Fibroblast of upper back skin (primary cell): ENCODE measurements around the gene NFAM1.

Experiments used
- DNase-seq: peaks from one replicate; pipeline ENCODE4 v3.0.0-alpha.2; 2013

Gene NFAM1

DNA sequence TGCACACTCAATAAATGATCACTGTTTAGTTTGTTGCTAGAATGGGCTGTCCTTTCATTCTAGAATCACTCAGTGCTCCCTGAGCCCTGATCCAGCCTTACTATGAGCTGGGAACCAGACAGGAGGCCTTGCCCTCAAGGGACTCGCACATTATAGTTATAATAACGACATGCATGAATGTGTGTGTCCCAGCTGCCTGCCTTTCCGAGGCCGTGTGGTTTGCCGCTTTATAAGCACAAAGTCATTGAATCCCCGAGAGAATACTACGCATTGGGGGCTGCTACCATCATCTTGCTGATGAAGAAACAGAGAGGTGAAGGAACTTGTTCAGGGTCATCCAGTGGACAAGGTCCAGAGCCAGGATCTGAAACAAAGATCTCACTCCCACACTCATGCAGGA lies 75.7 kb downstream of the NFAM1 start:
- no peak for DNase-seq

DNA sequence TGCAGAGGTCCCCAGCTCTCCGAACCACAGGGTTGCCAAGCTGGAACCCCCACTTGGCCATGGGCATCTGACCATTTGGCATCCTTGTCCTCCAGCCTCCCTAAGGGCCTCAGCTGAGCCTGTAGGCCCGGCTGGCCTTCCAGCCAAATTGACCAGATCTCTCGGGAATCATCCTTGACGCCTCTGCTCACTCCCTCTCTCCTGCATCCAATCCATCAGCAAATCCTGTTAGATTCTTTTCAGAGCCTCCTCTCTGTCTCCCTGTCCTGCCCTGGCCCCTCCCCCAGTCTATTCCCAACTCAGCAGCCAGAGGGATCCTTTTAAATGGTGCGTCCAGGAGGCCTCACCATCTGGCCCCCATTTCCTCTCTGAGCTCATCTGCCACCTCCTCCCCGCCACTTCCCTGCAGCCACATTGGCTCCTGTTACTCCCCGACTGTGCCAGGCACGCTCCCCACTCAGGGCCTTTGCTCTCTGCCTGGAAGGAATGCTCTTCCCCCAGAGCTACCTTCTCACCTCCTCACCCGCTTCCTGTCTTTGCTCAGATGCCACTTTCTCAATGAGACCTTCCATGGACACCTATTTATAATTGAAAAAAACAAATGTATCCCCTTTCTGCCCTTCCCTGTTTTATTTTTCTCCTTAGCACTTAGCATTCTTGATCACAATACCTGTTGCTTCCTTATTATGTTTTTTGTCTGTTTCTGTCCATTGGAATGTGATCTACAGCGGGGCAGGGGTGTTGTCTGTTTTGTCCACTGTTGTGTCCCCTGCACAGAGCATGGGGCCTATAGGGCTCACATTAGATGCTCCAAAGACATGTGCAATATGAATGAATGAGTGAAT lies 78.1 kb downstream of the NFAM1 start:
- peak; percentile 73 for DNase-seq

DNA sequence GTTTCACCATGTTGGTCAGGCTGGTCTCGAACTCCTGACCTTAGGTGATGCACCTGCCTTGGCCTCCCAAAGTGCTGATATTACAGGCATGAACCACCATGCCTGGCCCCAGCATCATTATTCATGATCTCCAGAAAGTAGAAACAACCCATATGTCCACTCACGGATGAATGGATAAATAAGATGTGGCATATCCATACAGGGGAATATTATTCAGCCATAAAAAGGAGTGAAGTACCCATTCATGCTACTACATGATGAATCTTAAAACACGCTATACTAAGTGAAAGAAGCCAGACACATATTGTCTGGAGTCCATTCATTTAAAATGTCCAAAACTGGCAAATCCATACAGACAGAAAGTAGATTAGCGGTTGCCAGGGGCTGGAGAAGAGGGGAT lies 81.8 kb downstream of the NFAM1 start:
- no peak for DNase-seq

DNA sequence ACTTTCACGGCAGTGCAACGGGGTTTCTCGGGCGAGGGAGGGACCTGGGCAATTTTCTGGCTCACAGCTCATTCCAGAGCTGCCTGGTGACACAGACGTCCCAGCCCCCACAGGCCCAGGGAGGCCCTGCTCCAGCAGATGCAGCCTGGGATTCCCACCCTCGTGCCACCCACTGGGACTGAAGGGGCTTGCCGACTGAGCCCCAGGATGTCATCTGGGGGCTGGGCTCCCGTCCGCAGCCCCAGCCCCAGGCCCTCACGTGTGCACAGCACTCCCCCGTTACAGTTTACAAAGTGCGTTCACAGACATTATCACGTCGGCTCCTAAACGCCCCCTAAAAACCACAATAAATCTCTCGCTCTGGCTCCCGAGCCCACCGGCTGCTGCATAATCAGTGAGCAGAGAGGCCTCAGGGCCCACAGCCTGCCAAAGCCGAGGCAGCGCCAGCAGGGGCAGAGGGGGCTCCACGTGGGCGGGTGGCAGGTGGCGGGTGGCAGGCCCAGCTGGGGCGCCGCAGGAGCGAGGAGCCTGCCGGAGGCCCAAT lies 84.8 kb downstream of the NFAM1 start:
- DNase-seq, result no peak

DNA sequence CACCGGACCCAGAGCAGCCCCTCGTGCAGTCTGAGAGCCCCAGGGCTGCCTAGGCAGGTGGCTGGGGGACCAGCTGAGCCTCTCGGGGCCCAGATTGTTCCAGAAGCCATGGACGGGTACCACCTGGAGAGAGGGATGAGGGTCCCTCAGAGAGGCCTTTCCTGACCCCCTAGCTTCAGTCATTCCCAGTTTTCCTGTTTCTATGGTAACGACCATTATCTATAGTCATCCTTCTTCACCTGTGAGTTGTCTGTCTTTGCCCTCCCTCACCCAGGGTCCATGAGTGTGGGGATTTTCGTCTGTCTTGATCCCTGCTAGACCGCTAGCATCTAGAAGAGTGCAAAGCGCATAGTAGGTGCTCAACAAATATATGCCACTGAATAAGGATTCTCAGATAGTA lies 85.5 kb downstream of the NFAM1 start:
- DNase-seq, result no peak

DNA sequence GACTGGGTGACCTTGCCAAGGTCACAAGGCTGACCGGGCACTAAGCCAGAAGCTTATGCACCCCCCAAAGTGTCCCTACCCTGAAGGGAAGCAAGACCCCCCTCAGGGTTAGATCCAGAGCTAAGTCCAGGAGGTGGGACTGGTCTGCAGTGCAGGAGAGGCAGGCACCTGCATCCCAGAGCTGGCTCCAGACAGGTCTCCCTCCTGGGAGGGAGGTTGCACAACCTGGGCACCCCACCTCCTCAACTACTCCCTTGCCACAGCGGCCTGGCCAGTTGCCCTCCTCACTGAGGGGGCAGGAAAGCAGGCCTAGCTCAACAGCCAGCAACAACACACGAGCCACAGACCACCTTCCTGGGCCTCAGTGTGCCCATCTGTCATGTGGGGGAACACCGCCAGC lies 86.7 kb downstream of the NFAM1 start:
- DNase-seq, result no peak

DNA sequence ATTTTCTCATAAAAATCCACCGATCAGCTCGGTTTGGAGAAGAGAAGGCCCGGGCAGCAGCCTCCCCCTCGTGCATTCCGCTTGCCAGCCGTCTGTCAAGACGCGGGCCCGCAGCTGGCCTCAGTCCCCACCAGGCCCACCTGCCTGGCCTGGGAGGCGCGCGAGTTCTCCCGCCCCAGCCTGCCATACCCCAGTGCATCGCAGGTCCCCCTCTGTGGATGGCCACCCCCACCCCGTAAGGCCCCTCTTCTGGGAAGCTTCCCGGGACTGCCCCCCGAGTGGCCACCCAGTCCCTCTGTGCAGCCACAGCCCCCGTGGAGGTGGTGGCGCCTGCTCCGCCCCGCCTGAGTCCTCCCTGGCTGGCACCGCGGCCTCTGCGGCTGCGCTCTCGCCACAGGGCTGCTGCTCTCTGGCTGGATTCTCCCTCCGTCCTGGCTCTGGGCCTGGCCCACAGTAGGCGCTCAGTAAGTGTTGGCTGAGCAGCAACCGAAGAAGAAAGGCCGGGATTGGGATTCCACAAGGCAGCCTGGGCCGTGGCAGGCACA lies 87.8 kb downstream of the NFAM1 start:
- DNase-seq, result no peak

DNA sequence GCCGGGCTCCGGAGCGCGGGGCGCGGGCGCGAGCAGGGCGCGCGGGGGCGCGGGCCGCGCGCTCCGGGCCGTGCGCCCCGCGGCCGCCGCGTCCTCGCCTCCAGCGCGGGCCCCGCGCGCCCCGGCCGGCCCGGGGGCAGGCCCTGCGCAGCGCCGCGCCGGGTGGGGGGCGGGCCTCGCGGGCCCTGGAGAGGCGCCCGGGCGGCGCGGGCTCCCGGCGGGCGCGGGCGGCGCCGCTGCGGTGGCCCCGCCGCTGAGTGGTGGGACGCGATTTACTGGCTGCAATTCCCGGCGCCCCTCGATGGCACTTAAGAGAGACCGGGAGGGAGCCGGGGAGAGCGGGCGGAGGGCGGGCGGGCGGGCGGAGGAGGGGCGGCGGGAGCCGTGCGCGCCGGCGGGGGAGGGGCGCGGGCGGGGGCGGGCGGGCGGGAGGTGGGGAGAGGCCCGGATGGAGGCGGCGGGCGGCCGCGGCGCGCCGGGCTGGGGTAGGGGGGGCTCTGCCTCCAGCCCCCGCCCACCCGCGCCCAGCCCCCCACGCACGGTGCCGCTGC lies 88.6 kb downstream of the NFAM1 start:
- DNase-seq, result peak; percentile 23

DNA sequence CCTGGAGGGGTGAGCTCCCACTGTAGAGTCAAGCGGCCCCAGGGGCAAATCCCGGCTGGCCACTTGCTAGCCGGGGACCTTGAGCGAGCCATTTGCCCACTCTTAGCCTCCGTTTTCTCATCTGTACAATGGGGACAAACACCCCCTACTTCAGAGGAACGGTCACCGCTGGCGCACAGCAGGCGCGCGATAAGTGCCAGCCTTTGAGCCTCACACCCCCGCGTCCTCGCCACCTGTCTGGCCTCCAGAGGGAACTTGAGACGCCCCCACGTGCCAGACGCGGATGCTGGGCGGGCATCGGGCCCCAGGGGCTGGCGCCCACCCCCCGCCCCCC lies 89.1 kb downstream of the NFAM1 start:
- DNase-seq, result no peak

DNA sequence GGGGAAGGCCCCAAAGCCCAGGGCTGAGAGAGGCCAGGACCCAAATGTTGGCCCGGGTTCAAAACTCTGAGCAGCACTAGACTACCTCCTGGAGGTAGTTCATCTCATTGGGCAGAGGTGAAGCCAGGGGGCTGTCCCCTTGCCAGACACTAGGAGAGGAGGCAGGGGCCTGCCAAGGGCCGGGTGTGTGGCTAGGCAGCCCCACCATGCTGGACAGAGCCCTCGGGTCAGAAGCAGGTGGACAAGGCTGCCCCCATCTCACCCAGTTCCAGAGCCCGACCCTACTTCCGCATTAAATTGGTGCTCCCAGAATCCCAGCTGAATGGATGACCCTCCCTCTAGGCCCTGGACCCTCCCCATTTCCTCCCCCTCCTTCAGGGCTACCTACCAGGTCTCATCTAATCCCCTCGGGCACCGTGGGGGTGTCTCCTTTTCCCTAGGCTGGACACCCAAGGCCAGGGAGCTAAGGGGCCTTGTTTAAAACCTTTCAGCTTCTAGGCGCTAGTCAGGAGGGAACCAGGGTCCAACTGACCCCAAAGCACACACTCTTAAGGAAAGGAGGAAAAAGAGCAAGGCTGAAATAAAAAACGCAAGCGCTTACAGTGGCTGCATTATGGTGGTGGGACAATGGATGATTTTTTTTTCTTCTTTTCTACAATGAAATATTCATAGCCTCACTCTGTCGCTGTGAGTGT lies 89.6 kb downstream of the NFAM1 start:
- no peak for DNase-seq

DNA sequence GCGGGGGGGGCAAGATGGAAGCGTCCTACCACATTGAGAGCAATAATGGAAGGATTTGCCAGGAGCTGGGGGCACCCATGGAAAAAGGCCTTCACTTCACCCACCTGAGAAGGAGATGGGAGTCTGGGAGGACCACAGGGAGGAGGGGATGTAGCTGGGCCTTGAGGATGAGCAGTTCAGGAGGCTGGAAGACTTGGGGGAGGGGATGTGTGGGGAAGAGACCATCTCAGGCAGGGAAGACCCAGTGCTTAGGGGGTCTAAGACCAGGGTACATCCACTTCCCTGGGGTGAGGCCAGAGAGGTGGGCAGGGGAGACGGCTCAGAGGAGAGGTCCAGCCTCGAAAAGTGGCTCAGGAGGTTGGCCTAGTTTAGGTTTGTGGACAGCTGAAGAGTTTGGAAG lies 90.4 kb downstream of the NFAM1 start:
- DNase-seq, result no peak

DNA sequence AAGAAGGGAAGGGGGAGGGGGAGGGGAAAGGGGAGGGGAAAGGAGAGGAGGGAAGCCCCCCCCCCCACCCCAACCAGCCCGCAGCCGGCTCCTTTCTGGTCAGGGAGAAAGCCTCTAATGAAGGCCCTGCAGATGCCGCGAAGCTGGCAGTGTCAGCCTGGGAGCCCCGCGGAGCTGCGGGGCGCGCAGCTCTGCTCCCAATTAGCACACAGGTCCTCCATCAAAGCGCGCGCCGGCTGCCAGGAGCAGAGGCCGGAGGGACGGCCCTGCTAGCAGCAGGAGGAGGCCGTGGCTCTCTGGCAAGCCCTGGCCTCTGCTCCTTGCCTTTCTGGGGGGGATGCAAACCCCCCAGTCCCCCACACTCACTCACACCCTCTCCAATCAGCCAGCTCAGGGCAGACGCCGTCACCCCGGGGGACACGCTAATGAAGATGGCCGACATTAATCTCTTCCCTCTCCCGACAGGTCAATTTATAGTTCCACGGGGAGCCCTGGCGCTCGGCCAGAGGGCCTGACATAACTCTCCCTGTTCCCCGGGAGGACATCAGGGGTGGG lies 91.3 kb downstream of the NFAM1 start:
- DNase-seq, result no peak

DNA sequence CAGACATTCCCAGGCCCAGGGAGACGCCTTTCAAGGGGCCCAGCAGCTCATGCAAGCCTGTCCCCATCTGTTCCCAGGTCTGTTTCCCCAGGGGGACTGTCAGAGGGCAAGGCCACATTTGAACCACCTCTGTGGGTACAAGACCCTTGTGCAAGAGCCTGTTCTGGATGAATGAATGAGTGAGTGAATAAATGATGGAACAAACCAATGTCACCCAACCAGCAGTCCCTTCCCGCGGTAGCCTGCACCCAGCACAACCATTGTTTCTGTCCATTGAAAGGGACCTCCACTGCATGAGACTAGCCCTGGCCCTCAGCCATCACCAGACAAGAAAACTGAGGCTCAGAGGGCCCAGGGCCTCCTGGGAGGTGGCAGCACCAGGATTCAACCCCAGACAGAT lies 92.1 kb downstream of the NFAM1 start:
- no peak for DNase-seq

DNA sequence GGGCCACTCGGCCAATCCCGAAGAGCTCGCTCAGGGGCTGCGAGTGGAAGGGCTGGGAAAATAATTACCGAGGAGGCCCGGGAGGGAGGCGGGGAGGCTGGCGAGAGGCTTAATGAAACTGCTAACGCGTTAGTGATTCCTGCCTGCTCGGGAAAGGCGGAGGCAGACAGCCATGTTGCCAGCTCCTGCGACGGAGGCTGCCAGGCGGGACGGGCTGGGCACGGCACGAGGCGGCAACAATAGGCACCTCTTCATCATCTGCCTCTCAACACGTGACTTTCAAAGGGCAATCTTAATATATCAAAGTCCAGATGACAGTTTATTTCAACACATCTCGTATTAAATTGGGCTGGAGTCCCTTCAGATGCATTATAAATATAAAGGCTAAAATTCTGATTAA lies 93.7 kb downstream of the NFAM1 start:
- DNase-seq, result no peak

DNA sequence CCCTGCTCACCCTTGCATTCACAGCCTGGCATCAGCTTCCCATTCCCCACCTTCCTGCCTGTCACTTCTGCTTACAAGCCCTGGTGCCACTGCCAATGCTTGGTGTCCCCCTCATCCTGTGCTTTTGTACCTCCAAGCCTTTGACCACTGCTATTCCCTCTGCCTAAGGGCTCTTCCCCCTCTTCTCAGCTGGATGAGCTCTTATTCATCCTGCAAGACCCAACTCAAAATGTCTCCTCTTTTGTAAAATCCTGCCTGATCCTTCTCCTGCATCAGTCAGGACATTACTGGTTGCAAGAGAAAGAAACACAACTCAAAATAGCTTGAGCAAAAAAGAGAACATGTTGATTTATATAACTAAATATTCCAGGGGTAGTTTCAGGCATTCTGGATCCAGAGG lies 94.8 kb downstream of the NFAM1 start:
- DNase-seq, result no peak

DNA sequence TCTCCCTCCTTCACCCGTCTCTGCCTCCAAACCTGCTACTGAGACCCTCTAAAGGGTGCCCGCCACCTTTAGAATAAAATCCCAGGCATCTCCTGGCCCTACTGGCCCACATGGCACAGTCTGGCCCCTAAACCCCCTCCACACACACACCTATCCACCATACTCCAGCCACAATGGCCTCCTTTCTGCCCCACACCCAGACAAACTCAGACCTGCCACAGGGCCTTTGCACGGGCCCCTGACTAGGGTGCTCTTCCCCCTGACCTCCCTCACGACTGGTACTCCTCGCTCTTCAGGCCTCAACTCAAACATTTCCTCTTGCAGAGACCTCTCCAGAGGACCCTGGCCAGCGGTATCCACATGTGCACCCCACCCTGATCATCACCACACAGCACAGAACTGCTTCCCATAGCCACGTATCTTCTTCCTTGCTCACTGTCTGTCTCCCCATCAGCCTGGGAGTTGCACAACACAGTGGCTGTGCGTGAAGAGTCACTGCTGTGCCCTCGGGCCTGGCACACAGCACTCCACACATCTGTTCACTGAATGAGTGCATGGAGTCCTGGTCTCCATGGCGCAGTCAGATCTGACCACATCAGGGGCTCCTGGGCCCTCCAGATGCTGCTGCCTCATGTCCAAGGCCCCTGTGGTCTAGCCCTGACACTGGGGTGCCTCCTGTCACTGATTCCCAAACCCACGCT lies 95.5 kb downstream of the NFAM1 start:
- DNase-seq, result no peak

DNA sequence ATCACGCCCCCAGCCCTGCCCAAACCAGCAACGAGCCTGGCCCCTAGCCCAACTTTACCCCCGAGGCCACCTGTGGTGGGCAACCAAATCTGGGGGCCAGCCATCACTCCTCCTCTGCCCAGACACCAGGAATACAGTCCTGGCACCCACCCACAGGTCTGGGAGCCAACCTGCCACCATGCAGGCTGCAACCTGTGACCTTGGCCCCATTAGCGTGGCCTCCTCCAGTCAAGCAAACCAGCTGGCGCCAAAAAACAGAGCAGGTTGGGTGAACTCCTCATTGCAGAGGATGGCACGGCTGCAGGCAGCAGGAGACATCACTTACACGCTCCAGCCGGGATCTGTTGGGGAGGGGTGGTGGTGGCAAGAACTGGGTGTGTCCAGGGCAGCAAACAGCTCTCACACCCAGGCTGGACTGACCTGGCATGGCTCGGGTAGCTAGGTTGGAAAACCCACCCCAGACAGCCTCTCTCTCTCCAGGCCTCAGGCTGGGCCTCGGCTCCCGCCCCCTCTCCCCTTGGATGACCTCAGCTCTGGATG lies 96.3 kb downstream of the NFAM1 start:
- no peak for DNase-seq

DNA sequence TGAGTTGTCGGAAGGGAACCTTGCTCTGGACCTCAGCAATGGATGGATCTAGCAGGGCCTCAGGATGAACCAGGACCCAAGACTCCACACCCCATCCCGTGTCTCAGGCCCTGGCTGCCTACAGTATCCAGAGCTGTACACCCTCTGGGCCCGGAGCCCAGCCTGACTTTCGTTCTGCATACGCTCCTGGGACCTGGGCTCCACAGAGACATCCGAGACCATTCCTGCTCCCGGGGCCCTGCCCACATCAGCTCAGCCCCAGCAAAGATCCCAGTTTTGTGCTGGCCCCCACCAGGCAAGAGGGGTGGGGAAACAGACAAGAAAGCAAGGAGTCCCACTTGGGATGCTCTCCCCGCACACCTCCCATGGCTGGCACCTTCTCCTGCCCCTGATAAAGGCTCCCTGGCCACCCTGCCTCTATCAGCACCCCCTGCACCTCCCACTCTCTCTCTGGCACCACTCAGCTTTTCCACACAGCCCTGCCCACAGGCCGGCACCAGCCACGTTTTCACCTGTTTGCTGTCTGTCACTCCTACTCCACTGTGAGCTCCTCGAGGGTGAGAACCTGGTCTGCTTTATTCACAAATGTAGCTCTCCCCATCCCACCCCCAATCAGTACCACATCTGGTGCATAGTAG lies 97.2 kb downstream of the NFAM1 start:
- DNase-seq, result no peak

DNA sequence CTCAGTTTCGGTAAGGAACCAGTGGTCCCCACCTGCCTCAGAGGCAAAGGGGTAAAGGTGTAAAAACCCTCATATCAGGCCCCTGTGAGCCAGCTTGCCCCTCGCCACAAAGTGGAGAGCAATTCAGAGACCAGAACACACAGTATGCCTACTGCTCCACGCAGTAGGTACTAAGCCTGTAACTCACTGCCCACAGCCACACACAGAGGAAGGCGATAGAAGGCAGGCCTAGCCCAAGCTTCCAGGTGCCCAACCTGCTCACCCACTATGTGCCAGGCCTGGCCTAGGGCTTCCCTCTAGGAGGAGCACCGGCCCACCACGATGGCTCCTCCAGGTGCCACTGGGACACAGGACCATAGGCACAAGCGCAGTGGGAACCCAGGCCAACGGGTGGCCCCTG lies 98.7 kb downstream of the NFAM1 start:
- DNase-seq, result no peak

DNA sequence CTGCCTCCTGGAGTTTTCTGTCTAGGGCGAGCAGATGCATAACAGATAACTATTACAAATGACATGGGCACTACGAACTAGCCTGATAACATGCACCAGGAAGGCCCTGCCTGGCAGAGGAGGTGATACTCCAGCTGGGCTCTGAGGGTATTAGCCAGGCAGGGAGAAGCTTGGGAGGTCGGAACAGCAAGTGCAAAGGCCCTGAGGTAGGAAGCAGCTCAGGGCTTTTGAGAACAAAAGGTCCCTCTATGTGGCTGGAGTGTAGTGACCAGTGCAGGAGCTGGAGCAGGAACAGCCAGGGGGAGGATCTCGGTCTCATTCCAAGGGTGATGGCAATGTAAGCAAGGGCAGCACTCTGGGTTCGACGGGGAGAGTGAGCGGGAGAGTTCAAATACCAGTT lies 100.1 kb downstream of the NFAM1 start:
- DNase-seq, result no peak

DNA sequence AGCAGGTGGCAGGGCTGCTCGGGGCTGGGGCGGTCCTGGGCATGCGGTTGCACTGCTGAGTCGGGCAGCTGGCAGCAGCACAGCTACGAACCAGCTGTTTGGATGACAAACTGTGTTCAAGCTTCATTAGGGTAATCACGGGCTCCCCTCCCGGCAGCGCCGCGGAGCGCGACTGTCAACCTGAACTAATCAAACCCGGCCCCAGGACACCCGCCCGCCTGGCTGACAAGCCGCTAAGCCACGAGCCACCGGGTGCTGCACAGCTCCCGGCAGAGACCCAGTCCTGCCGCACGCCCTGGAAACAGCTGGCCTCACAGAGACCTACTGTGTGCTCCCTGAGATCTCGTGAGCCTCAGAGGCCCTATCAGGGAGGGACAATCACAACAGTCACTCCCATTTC lies 101.2 kb downstream of the NFAM1 start:
- DNase-seq, result no peak
